Peyer's patch (tissue), 4 donors: ENCODE data around the gene KDELR1.

Experiments used
- POLR2A ChIP-seq, 2 donors: fragments of 450-650 bp; IDR thresholded peaks; one replicate each; pipeline ENCODE4 v1.5.1; 2017; ENCODE audit warnings: antibody characterized with exemption in 2 of 2, mild to moderate bottlenecking in 2 of 2, moderate library complexity in 2 of 2
- TF ChIP-seq, protein P1 (sequence below), 6 experiments: fragments of 450-650 bp in 4 of 6; fragments of 200-600 bp in 2 of 6; sonication (generic) in 1 of 6; IDR thresholded peaks; one replicate each; pipeline ENCODE4 v1.5.1; 2017 to 2019; ENCODE audit warnings: antibody characterized with exemption in 6 of 6, mild to moderate bottlenecking in 3 of 6, moderate library complexity in 1 of 6

DNA sequence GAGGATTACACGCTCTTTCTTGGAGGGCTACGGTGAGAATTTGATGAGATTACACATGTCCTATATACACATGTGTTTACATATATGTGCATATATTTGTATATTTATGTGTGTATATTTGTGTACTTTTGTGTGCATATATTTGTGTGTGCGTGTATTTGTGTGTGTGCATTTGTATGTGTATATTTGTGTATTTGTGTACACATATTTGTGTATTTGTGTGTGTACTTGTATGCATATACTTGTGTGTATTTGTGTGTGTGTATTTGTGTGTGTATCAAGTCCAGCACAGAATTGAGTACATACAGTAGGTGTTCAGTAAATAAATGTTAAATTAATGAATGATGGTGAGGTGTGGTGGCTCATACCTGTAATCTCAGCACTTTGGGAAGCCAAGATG is 29.4 kb downstream of the KDELR1 start:
- TF ChIP-seq POLR2A (IDR thresholded peaks at IDR 0.05): no peak
- TF ChIP-seq, protein P1, sequence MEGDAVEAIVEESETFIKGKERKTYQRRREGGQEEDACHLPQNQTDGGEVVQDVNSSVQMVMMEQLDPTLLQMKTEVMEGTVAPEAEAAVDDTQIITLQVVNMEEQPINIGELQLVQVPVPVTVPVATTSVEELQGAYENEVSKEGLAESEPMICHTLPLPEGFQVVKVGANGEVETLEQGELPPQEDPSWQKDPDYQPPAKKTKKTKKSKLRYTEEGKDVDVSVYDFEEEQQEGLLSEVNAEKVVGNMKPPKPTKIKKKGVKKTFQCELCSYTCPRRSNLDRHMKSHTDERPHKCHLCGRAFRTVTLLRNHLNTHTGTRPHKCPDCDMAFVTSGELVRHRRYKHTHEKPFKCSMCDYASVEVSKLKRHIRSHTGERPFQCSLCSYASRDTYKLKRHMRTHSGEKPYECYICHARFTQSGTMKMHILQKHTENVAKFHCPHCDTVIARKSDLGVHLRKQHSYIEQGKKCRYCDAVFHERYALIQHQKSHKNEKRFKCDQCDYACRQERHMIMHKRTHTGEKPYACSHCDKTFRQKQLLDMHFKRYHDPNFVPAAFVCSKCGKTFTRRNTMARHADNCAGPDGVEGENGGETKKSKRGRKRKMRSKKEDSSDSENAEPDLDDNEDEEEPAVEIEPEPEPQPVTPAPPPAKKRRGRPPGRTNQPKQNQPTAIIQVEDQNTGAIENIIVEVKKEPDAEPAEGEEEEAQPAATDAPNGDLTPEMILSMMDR (IDR thresholded peaks at IDR 0.05): no peak
